Measurements from ENCODE around the gene ATP11A. TPM values are rescaled to one million over a fixed set of nuclear protein-coding genes. Genes with fewer than 3 reads are reported as not detected.
"Not testable (repeated sequence)": the region's sequence is repeated elsewhere in the genome, so short reads cannot be mapped to it uniquely, and the experiment has no call there.

ATP11A gene
- total RNA-seq, 1 donor from 2014 or later = 211 TPM

GRCh38 chr13:112800057-112800456 lies 110.2 kb downstream of the ATP11A start:
- TF ChIP-seq, protein P1, sequence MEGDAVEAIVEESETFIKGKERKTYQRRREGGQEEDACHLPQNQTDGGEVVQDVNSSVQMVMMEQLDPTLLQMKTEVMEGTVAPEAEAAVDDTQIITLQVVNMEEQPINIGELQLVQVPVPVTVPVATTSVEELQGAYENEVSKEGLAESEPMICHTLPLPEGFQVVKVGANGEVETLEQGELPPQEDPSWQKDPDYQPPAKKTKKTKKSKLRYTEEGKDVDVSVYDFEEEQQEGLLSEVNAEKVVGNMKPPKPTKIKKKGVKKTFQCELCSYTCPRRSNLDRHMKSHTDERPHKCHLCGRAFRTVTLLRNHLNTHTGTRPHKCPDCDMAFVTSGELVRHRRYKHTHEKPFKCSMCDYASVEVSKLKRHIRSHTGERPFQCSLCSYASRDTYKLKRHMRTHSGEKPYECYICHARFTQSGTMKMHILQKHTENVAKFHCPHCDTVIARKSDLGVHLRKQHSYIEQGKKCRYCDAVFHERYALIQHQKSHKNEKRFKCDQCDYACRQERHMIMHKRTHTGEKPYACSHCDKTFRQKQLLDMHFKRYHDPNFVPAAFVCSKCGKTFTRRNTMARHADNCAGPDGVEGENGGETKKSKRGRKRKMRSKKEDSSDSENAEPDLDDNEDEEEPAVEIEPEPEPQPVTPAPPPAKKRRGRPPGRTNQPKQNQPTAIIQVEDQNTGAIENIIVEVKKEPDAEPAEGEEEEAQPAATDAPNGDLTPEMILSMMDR (IDR thresholded peaks at IDR 0.05; ENCODE audit: unreplicated experiment) = no peak
- peaks cover 20% of the 10 kb centered on the region for H3K4me1 Mint-ChIP-seq (ENCODE audit: unreplicated experiment)
- peaks cover 4% of the 10 kb centered on the region for H3K27me3 Mint-ChIP-seq (ENCODE audit: unreplicated experiment)
- H3K4me3 Mint-ChIP-seq (ENCODE audit: unreplicated experiment) = no peak overlapping the region
- H3K27ac Mint-ChIP-seq (ENCODE audit: unreplicated experiment) = no peak overlapping the region
- peaks cover 35% of the 10 kb centered on the region for H3K36me3 Mint-ChIP-seq (ENCODE audit: low read depth, unreplicated experiment)
- no peak for DNase-seq (ENCODE audit: low spot score)
- no peaks in the 10 kb centered on the region for H3K9me3 Mint-ChIP-seq (ENCODE audit: unreplicated experiment)

GRCh38 chr13:112800807-112801206 lies 111.0 kb downstream of the ATP11A start:
- H3K4me3 Mint-ChIP-seq (ENCODE audit: unreplicated experiment); H3K9me3 Mint-ChIP-seq (ENCODE audit: unreplicated experiment); H3K27me3 Mint-ChIP-seq (ENCODE audit: unreplicated experiment); DNase-seq (ENCODE audit: low spot score); H3K27ac Mint-ChIP-seq (ENCODE audit: unreplicated experiment): not testable (repeated sequence)
- peaks cover 36% of the 10 kb centered on the region for H3K36me3 Mint-ChIP-seq (ENCODE audit: low read depth, unreplicated experiment)
- peaks cover 14% of the 10 kb centered on the region for H3K4me1 Mint-ChIP-seq (ENCODE audit: unreplicated experiment)

DNA sequence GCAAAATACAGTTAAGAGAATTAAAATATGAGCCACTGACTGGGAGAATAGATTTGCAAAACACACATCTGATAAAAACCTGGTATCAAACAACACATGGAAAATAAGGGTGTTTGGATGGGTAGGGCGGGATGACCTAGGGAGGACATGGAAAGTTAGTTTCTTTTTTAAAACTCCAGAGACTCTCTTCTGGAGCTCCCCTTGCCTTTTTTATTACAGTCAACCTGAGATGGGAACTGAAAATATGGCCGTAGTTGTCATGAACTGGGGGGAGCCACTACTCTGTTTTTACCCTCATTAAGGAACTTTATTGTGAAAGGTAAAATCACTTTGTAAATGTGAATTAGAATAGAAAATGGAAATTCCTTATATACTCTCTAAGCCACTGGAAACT lies 113.0 kb downstream of the ATP11A start:
- Mint-ChIP-seq H3K4me1 (ENCODE audit: unreplicated experiment) (peaks cover 7% of the 10 kb centered on the region), H3K36me3 (ENCODE audit: low read depth, unreplicated experiment) (peaks cover 36% of the 10 kb centered on the region), H3K4me3 (ENCODE audit: unreplicated experiment) (no peak overlapping the region), H3K9me3 (ENCODE audit: unreplicated experiment) (no peaks in the 10 kb centered on the region), H3K27ac (ENCODE audit: unreplicated experiment) (no peak overlapping the region), H3K27me3 (ENCODE audit: unreplicated experiment) (peaks cover 9% of the 10 kb centered on the region)
- DNase-seq (ENCODE audit: low spot score) = no peak
- TF ChIP-seq, protein P1 (IDR thresholded peaks at IDR 0.05; ENCODE audit: unreplicated experiment) = no peak

DNA sequence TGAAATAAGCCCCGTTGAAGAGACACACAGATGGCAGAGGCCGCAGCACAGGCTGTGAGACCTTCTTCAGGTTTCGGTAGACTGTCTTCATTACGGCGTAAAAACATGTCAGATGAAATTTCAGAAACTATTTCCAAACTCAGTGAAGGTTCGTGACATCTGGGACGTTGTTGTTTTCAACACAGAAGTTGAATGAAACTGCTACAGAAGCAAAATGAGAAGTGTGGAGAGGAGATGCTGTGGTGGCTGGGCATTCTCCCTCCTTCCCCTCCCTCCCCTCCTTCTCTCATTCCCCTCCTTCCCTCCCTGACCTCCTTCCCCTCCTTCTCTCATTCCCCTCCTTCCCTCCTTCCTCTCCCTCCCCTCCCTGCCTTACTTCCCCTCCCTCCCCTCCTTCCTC lies 113.6 kb downstream of the ATP11A start:
- H3K4me1 Mint-ChIP-seq (ENCODE audit: unreplicated experiment) = peaks cover 7% of the 10 kb centered on the region
- no peak overlapping the region for H3K27ac Mint-ChIP-seq (ENCODE audit: unreplicated experiment)
- H3K4me3 Mint-ChIP-seq (ENCODE audit: unreplicated experiment) = no peak overlapping the region

GRCh38 chr13:112804374-112804773 lies 114.5 kb downstream of the ATP11A start:
- Mint-ChIP-seq H3K36me3 (ENCODE audit: low read depth, unreplicated experiment) (peaks cover 27% of the 10 kb centered on the region), H3K4me1 (ENCODE audit: unreplicated experiment) (peaks cover 7% of the 10 kb centered on the region), H3K4me3 (ENCODE audit: unreplicated experiment) (no peak overlapping the region), H3K27me3 (ENCODE audit: unreplicated experiment) (peaks cover 8% of the 10 kb centered on the region), H3K9me3 (ENCODE audit: unreplicated experiment) (no peaks in the 10 kb centered on the region), H3K27ac (ENCODE audit: unreplicated experiment) (no peak overlapping the region)
- TF ChIP-seq, protein P1 (IDR thresholded peaks at IDR 0.05; ENCODE audit: unreplicated experiment) = no peak
- DNase-seq (ENCODE audit: low spot score) = no peak

More for the DNA sequence above, 113.6 kb downstream of the ATP11A start:
- H3K9me3 Mint-ChIP-seq (ENCODE audit: unreplicated experiment) = no peaks in the 10 kb centered on the region
- H3K36me3 Mint-ChIP-seq (ENCODE audit: low read depth, unreplicated experiment) = peaks cover 36% of the 10 kb centered on the region
- peaks cover 9% of the 10 kb centered on the region for H3K27me3 Mint-ChIP-seq (ENCODE audit: unreplicated experiment)
- DNase-seq (ENCODE audit: low spot score) = no peak
- TF ChIP-seq, protein P1 (IDR thresholded peaks at IDR 0.05; ENCODE audit: unreplicated experiment) = no peak

All from endothelial cell (in vitro differentiated cells).